HEK293T (cell line): Measurements from ENCODE around the gene BMP2.

Experiments
- CTCF ChIA-PET: fragments of 350-600 bp; formaldehyde crosslinking; extraction: SDS; loops from one replicate; lab custom pipeline; 2021; ENCODE audit warnings: antibody characterized with exemption, inconsistent platforms; lab: Yijun Ruan, JAX
- POLR2A ChIA-PET: fragments of 350-600 bp; formaldehyde crosslinking; extraction: SDS; loops from one replicate; lab custom pipeline; 2020; ENCODE audit warnings: antibody characterized with exemption, inconsistent platforms; lab: Yijun Ruan, JAX
- DNase-seq: peaks from one replicate; pipeline ENCODE4 v3.0.0; 2012; ENCODE audit warnings: mixed read lengths; ENCODE audit errors: extremely low spot score
- ARNT ChIP-seq: fragments of 450-650 bp; IDR thresholded peaks from 2 replicates; pipeline ENCODE4 v1.6.1; 2017; ENCODE audit warnings: mild to moderate bottlenecking
- BHLHE40 ChIP-seq: fragments of 450-650 bp; IDR thresholded peaks from 2 replicates; pipeline ENCODE4 v1.6.1; 2016; ENCODE audit warnings: mild to moderate bottlenecking, moderate library complexity, borderline replicate concordance
- CTBP1 ChIP-seq: fragments of 450-650 bp; IDR thresholded peaks from 2 replicates; pipeline ENCODE4 v1.6.1; 2016; ENCODE audit warnings: borderline replicate concordance
- ELF4 ChIP-seq: fragments of 450-650 bp; IDR thresholded peaks from 2 replicates; pipeline ENCODE4 v1.6.1; 2017; ENCODE audit warnings: antibody characterized with exemption
- FOXA1 ChIP-seq: fragments of 450-650 bp; IDR thresholded peaks from 2 replicates; pipeline ENCODE4 v1.6.1; 2016; ENCODE audit warnings: mild to moderate bottlenecking
- FOXK2 ChIP-seq: fragments of 450-650 bp; IDR thresholded peaks from 2 replicates; pipeline ENCODE4 v1.6.1; 2016; ENCODE audit warnings: mild to moderate bottlenecking
- FOXM1 ChIP-seq: fragments of 450-650 bp; IDR thresholded peaks from 2 replicates; pipeline ENCODE4 v1.6.1; 2017; ENCODE audit warnings: mild to moderate bottlenecking, borderline replicate concordance
- HDGF ChIP-seq: fragments of 450-650 bp; IDR thresholded peaks from 2 replicates; pipeline ENCODE4 v1.6.1; 2017; ENCODE audit warnings: antibody characterized with exemption, borderline replicate concordance
- L3MBTL2 ChIP-seq: fragments of 450-650 bp; conservative IDR thresholded peaks from 2 replicates; pipeline ENCODE4 v1.6.1; 2016; ENCODE audit warnings: mild to moderate bottlenecking
- LEF1 ChIP-seq: fragments of 450-650 bp; IDR thresholded peaks from 2 replicates; pipeline ENCODE4 v1.6.1; 2017; ENCODE audit warnings: mild to moderate bottlenecking, borderline replicate concordance
- NFRKB ChIP-seq: fragments of 450-650 bp; IDR thresholded peaks from 2 replicates; pipeline ENCODE4 v1.6.1; 2016; ENCODE audit warnings: mild to moderate bottlenecking, moderate library complexity
- SP1 ChIP-seq: fragments of 450-650 bp; IDR thresholded peaks from 2 replicates; pipeline ENCODE4 v1.6.1; 2017
- SUZ12 ChIP-seq: fragments of 450-650 bp; IDR thresholded peaks from 2 replicates; pipeline ENCODE4 v1.6.1; 2016; ENCODE audit warnings: mild to moderate bottlenecking
- TARDBP ChIP-seq: fragments of 450-650 bp; IDR thresholded peaks from 2 replicates; pipeline ENCODE4 v1.6.1; 2016
- ZNF384 ChIP-seq: fragments of 450-650 bp; IDR thresholded peaks from 2 replicates; pipeline ENCODE4 v1.6.1; 2016
- TF ChIP-seq, protein P1 (sequence below): fragments of 450-650 bp; IDR thresholded peaks from 2 replicates; pipeline ENCODE4 v1.6.1; 2016

The BMP2 gene

DNA sequence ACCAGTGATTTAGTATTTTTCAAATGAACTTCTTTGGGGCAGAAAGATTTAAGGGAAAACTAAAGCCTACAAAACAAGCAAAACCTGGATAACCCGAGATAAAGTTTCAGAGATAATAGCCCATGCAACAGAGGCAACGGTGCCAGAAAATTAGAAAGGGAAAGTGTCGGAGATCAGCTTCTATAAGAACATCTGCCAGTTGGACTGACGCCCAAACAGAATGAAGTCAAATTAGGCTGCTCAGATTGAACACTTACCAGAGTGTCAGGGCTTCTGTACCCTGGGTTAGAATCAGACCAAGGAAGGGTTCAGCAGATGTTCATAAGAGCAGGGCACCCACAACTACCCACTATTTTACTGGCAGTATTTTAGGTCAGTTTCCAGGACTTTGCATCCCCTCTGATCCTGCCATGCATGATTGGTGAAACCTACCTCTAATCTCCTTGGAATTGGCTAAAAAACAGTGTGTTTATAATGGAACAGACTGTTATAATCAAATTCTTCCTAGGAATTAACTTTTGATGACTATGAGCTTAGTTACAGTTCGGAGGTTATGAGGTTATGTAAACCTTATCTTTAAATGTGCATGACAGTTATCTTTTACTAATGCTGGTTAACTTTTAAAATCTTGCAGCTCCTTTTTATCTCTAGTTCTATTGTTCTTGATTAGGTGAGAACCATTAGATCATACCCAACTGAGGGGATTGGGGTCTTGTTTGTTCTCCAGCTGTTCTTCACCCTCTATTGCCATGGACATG, 13.1 kb downstream of the BMP2 start:
- ChIA-PET POLR2A (no interaction called here), CTCF (no interaction called here)
- no peak for TF ChIP-seq FOXA1
- TF ChIP-seq CTBP1, result no peak
- TF ChIP-seq ZNF384, result no peak
- TF ChIP-seq, protein P1, sequence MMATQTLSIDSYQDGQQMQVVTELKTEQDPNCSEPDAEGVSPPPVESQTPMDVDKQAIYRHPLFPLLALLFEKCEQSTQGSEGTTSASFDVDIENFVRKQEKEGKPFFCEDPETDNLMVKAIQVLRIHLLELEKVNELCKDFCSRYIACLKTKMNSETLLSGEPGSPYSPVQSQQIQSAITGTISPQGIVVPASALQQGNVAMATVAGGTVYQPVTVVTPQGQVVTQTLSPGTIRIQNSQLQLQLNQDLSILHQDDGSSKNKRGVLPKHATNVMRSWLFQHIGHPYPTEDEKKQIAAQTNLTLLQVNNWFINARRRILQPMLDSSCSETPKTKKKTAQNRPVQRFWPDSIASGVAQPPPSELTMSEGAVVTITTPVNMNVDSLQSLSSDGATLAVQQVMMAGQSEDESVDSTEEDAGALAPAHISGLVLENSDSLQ, result no peak
- TF ChIP-seq NFRKB, result no peak
- no peak for TF ChIP-seq TARDBP
- TF ChIP-seq LEF1, result no peak
- TF ChIP-seq ELF4, result no peak
- TF ChIP-seq FOXM1, result no peak
- TF ChIP-seq SUZ12, result no peak
- no peak for TF ChIP-seq SP1
- TF ChIP-seq HDGF, result no peak
- no peak for TF ChIP-seq FOXK2
- no peak for TF ChIP-seq ARNT
- no peak for DNase-seq

DNA sequence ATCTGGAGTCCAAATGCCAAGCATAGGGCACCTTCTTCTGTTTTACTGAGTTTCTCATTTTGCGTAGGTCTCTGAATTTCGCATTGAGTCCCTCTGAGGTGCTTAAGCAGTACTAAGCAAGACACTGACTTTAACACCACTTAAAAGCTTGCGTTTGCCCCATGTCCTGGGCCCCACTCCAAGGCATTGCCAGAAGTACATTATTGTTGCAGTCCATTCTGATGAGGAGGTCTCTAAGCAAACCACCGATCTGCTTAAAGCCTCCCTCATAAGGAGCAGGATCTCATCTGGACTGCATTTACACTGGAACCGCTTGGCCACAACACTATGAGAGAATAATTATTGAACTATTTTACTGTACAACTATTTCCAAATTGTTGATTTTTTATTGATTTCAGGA, 16.3 kb downstream of the BMP2 start:
- DNase-seq, result no peak
- ChIA-PET POLR2A (no interaction called here), CTCF (no interaction called here)
- no peak for TF ChIP-seq TARDBP
- TF ChIP-seq SP1, result no peak

DNA sequence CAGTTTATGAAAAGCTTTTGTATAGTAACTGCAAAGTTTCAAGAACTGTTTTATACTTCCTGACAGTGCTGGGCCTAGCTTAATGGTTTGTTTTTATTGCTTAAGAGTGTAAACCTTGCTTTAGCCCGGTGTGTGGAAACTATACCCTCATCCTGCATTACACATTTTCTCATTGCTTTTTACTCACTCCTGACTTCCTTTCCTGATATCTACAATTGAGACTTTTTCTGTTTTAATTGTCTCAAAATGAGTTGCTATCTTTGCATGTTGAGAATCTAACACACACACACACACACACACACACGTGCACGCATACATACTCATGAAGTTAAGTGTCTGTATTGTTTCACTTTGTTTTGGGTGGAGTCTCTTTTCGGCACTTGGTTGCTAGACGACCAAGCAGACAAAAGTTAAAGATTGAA, 16.7 kb downstream of the BMP2 start:
- ChIA-PET CTCF (interaction anchor here (0.6 kb wide), 1 partner anchor 147 kb away, joined by 5 read pairs; no protein-coding TSS in a partner anchor), POLR2A (no interaction called here)
- TF ChIP-seq FOXK2, result no peak
- TF ChIP-seq ARNT, result no peak
- no peak for TF ChIP-seq NFRKB
- TF ChIP-seq ELF4, result no peak
- no peak for TF ChIP-seq LEF1
- DNase-seq, result no peak

DNA sequence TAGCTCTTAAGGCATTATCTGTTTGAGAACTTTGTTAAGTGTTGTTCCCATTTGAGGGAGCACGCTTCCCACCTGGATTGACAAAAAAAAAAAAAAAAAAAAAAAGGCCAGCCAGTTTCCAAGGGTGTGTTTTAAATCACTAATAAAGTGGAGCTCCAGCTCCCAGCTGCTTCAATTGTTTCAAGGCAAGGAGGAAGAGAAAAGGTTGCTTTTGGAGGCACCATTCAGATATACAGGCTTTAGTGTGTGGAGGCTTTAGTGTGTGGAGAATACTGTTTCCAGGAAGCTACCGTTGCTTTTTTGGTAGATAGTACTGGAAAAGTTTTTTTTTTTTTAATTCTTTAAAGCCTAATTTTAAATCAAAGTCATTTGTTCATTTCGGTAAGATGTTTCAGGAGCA, 17.3 kb downstream of the BMP2 start:
- no peak for TF ChIP-seq FOXM1
- TF ChIP-seq ARNT, result no peak
- no peak for TF ChIP-seq FOXK2
- TF ChIP-seq CTBP1, result no peak
- TF ChIP-seq FOXA1, result no peak
- no peak for TF ChIP-seq L3MBTL2
- no peak for TF ChIP-seq BHLHE40
- no peak for TF ChIP-seq SUZ12
- TF ChIP-seq TARDBP, result no peak
- TF ChIP-seq LEF1, result no peak
- TF ChIP-seq ZNF384, result no peak
- ChIA-PET CTCF (interaction anchor here (0.6 kb wide), 1 partner anchor 148 kb away, joined by 5 read pairs; no protein-coding TSS in a partner anchor), POLR2A (no interaction called here)
- no peak for DNase-seq

DNA sequence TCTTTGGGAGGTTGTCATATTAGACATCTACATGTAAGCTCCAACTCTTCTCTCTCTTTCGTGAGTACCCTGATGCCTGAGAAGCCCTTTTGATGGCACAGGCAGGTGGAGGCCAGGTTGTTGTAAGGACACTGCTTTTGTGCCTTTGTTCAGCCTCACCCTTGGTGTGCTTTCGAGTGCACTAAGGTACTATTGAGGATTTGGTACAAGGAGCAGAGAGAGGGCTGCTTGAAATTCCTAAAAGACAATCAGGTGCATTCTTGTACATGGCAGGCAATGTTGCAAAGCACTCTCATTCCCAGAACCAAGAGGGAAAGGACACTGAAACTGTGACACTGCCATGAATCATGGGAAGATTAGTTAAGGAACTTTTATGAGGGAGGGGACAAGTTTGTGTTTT, 19.1 kb downstream of the BMP2 start:
- no peak for TF ChIP-seq ARNT
- no peak for TF ChIP-seq HDGF
- TF ChIP-seq ELF4, result no peak
- TF ChIP-seq CTBP1, result no peak
- TF ChIP-seq SUZ12, result no peak
- TF ChIP-seq FOXK2, result no peak
- TF ChIP-seq, protein P1, result no peak
- no peak for TF ChIP-seq NFRKB
- TF ChIP-seq SP1, result no peak
- TF ChIP-seq TARDBP, result no peak
- CTCF ChIA-PET, result no interaction called here
- DNase-seq, result no peak
- POLR2A ChIA-PET, result no interaction called here

DNA sequence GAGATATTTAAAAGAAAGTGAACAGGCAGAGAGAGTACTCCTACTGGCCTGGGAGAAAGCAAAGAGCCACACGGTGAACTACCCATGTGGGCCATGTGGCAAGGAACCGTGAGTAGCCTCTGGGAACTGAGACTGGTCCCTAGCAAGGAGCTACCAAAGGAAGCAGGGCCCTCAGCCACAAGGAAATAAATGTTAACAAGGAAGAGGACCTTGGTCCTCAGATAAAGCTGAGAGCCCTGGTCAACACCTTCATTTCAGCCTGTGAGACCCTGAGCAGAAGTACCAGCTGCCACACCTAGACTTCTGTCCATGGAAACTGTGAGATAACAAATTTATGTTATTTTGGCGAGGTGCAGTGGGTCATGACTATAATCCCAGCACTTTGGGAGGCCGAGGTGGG, 25.3 kb downstream of the BMP2 start:
- no peak for DNase-seq
- ChIA-PET CTCF (no interaction called here), POLR2A (no interaction called here)
- TF ChIP-seq SP1 (no peak), FOXK2 (no peak), SUZ12 (no peak), FOXA1 (no peak), CTBP1 (no peak), TARDBP (no peak), BHLHE40 (no peak), NFRKB (no peak), L3MBTL2 (no peak), ELF4 (no peak), HDGF (no peak), ZNF384 (no peak), ARNT (no peak), LEF1 (no peak), FOXM1 (no peak)
- TF ChIP-seq, protein P1, result no peak

DNA sequence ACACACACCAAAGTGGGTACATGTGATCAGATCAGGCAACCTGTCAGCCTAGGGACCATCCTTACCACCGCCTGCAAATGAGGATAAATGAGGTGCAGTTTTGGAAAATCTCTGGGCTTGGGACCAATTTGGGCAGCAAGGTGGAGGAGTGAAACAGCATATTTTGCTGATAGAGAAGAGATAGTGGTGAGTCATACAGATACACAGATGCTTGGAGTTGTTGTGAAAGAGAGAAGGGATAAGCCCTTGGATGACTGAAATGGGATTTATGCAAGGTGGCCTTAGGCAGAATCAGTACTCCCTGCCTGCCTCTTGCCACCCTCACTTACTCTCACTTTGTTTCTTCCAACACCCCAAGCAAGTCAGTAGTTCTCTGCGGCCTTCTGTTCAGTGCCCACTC, 34.7 kb downstream of the BMP2 start:
- POLR2A ChIA-PET, result no interaction called here
- no peak for DNase-seq
- CTCF ChIA-PET, result no interaction called here
- TF ChIP-seq, protein P1, result no peak
- TF ChIP-seq SP1 (no peak), BHLHE40 (no peak), FOXK2 (no peak), ARNT (no peak), L3MBTL2 (no peak), FOXM1 (no peak), NFRKB (no peak), TARDBP (no peak), CTBP1 (no peak), ELF4 (no peak), LEF1 (no peak), SUZ12 (no peak), FOXA1 (no peak), HDGF (no peak), ZNF384 (no peak)
